Renal cortex interstitium (tissue), 11 donors: ENCODE data around the gene NUTM2A. TPM values are rescaled to one million over a fixed set of nuclear protein-coding genes. Genes with fewer than 3 reads are reported as not detected.
"Not testable (repeated sequence)": the region's sequence is repeated elsewhere in the genome, so short reads cannot be mapped to it uniquely, and the experiment has no call there.

ENCODE experiments used
- DNase-seq, 11 donors: peaks; one replicate each; pipeline ENCODE4 v3.0.0-alpha.2; 2013; ENCODE audit warnings: low read depth in 9 of 11, low spot score in 4 of 11; ENCODE audit errors: extremely low read depth in 1 of 11
- polyA plus RNA-seq, 3 donors: library from polyadenylated mRNA; unstranded; fragments of 120-200 nt; gene quantifications; one replicate each; pipeline ENCODE4 v1.2.1, GENCODE V29; 2013; ENCODE audit not compliant: insufficient read length in 3 of 3

Gene NUTM2A
- polyA plus RNA-seq, 3 donors: 1.3 to 5.6 (median 3.1) TPM

GRCh38 chr10:87237244-87237643 lies 12.0 kb downstream of the NUTM2A start:
- not testable (repeated sequence) for DNase-seq

- DNase-seq: not testable (repeated sequence)
Measured at GRCh38 chr10:87239346-87239808, 14.1 kb downstream of the NUTM2A start.

DNA sequence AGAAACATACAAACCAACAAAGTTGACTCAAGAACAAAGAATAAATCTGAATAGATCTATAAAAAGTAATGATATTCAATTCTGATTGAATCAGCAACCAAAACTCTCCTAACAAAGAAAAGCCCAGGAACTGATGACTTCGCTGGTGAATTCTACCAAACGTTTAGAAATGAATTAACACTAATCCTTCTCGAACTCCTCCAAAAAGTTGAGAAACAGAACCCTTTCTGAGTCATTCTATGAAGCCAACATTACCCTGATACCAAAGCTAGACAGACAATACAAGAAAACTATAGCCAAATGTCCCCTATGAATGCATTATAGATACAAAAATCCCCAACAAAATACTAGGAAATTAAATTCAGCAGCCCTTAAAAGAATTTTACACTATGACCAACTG lies 16.9 kb downstream of the NUTM2A start:
- not testable (repeated sequence) for DNase-seq

- DNase-seq: not testable (repeated sequence)
Measured at GRCh38 chr10:87247335-87247734, 22.1 kb downstream of the NUTM2A start.

- DNase-seq: not testable (repeated sequence)
Measured at GRCh38 chr10:87248818-87249353, 23.6 kb downstream of the NUTM2A start.

DNA sequence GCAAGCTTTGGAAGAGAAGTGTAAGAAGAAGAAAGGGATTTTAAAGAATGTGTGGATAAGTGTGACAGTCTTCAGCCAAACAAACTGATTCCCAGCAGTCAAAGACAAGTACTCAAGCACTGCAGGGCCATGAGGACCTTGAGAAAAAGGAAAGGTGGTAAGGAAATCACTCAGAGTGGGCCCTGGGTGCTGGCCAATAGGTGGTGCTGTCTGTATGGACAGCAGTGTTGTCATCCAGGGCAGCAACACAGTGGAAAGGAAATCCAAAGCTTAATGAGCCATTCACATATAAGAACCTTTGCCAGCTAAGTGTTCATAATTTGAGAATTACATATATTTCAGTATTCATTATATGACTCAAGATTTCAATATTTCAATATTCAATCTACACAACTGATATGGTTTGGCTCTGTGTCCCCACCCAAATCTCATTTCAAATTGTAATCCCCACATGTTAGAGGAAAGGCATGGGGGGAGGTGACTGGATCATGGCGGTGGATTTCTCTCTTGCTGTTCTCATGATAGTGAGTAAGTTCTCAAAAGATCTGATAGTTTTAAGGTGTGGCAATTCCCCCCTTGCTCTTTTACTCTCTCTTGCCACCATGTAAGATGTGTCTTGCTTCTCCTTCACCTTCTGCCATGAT lies 55.6 kb downstream of the NUTM2A start:
- DNase-seq: not testable (repeated sequence)

Other genes with a start within 250 kb of the NUTM2A start
- gene FAM25A, start 205.2 kb upstream of the NUTM2A start, polyA plus RNA-seq: not detected
- 100 to 1,000 TPM; 141 to 176 (median 156) TPM for gene GLUD1, start 130.6 kb upstream of the NUTM2A start, polyA plus RNA-seq
- gene SHLD2, start 130.2 kb upstream of the NUTM2A start, polyA plus RNA-seq: 10 to 100 TPM; 39.7 to 43.5 (median 42.5) TPM
- gene NUTM2D, start 132.3 kb downstream of the NUTM2A start, polyA plus RNA-seq: 10 to 100 TPM in 2 of 3 donors, 1 to 10 TPM in 1; 6.8 to 11.3 (median 10.1) TPM